Endometrium (tissue), 2 donors: Measurements from ENCODE around the gene COL27A1.

Source experiments
- FAIRE-seq: peaks from 2 replicates; lab custom pipeline; 2012; peaks lifted over from hg19 to GRCh38; lab: Jason Lieb, UNC
- donor health status: control.
- donor health status: control.

Gene COL27A1

GRCh38 chr9:114169029-114169951, 14.0 kb downstream of the COL27A1 start:
- FAIRE-seq: no peak

GRCh38 chr9:114169952-114170770, 14.8 kb downstream of the COL27A1 start:
- FAIRE-seq: no peak

- FAIRE-seq: no peak
Observed at GRCh38 chr9:114170771-114171461, 15.6 kb downstream of the COL27A1 start.

- no peak for FAIRE-seq
Observed at GRCh38 chr9:114171500-114171899, 16.2 kb downstream of the COL27A1 start.

- no peak for FAIRE-seq
Observed at GRCh38 chr9:114172981-114173833, 17.9 kb downstream of the COL27A1 start.

GRCh38 chr9:114174557-114174875, 19.2 kb downstream of the COL27A1 start:
- FAIRE-seq: no peak

- FAIRE-seq: no peak
Observed at GRCh38 chr9:114174876-114175771, 19.8 kb downstream of the COL27A1 start.

GRCh38 chr9:114176624-114177291, 21.4 kb downstream of the COL27A1 start:
- FAIRE-seq: no peak

GRCh38 chr9:114177423-114178064, 22.2 kb downstream of the COL27A1 start:
- FAIRE-seq: no peak

GRCh38 chr9:114178076-114178475, 22.7 kb downstream of the COL27A1 start:
- FAIRE-seq: no peak

GRCh38 chr9:114178756-114179450, 23.6 kb downstream of the COL27A1 start:
- FAIRE-seq: no peak

GRCh38 chr9:114179516-114179915, 24.2 kb downstream of the COL27A1 start:
- FAIRE-seq: no peak

GRCh38 chr9:114180696-114181606, 25.6 kb downstream of the COL27A1 start:
- FAIRE-seq: peak; percentile 35

- no peak for FAIRE-seq
Observed at GRCh38 chr9:114181607-114182409, 26.5 kb downstream of the COL27A1 start.

GRCh38 chr9:114183006-114183405, 27.7 kb downstream of the COL27A1 start:
- no peak for FAIRE-seq

- FAIRE-seq: no peak
Observed at GRCh38 chr9:114184071-114184470, 28.7 kb downstream of the COL27A1 start.

GRCh38 chr9:114184866-114185265, 29.5 kb downstream of the COL27A1 start:
- FAIRE-seq: no peak
